CD14-positive monocyte (primary cell): ENCODE results near the gene LAMTOR1. TPM values are rescaled to one million over a fixed set of nuclear protein-coding genes. Genes with fewer than 3 reads are reported as not detected.
A peak's percentile ranks its signal among the peaks of the same experiment; 100 is the strongest.

Source experiments
- DNase-seq, 3 donors: peaks; one replicate each; pipeline ENCODE4 v3.0.0-alpha.2; 2011 to 2022
- H2AFZ ChIP-seq: 2 replicates; pipeline ENCODE4 v1.6.0; 2012; ENCODE audit warnings: mild to moderate bottlenecking, low read depth, low read length, inconsistent platforms; ENCODE audit not compliant: insufficient read depth, poor library complexity, severe bottlenecking
- H3K27ac ChIP-seq, 2 donors: 1 replicate in 1 of 2; 2 replicates in 1 of 2; pipeline ENCODE4 v1.5.1; 2012 to 2013; ENCODE audit warnings: low read length in 2 of 2, control low read depth in 1 of 2, inconsistent platforms in 1 of 2, low read depth in 1 of 2, mild to moderate bottlenecking in 1 of 2
- H3K27me3 ChIP-seq, 2 donors: one replicate each; pipeline versions ENCODE4 v1.6.0 to v1.6.1; 2011 to 2013; ENCODE audit warnings: low read length in 2 of 2; ENCODE audit not compliant: control insufficient read depth in 2 of 2, insufficient read depth in 2 of 2
- H3K36me3 ChIP-seq, 2 donors: replicated peaks in 1 of 2; 1 replicate in 1 of 2; 2 replicates in 1 of 2; pipeline versions ENCODE4 v1.5.1 to v1.6.1; 2012 to 2013; ENCODE audit warnings: low read length in 2 of 2, control low read depth in 1 of 2, inconsistent platforms in 1 of 2, mild to moderate bottlenecking in 1 of 2; ENCODE audit not compliant: insufficient read depth in 2 of 2, control insufficient read depth in 1 of 2
- H3K4me1 ChIP-seq, 2 donors: 1 replicate in 1 of 2; 2 replicates in 1 of 2; pipeline versions ENCODE4 v1.5.1 to v1.6.1; 2012 to 2013; ENCODE audit warnings: low read length in 2 of 2, control low read depth in 1 of 2, inconsistent platforms in 1 of 2, mild to moderate bottlenecking in 1 of 2, moderate library complexity in 1 of 2; ENCODE audit not compliant: insufficient read depth in 2 of 2, control insufficient read depth in 1 of 2
- H3K4me2 ChIP-seq: replicated peaks from 2 replicates; pipeline ENCODE3; 2012; ENCODE audit warnings: low read length, moderate library complexity, mild to moderate bottlenecking; ENCODE audit not compliant: poor library complexity, severe bottlenecking; ENCODE audit errors: extremely low read depth
- H3K4me3 ChIP-seq, 3 experiments: fragments of 200-600 bp in 1 of 3; sonication (generic) in 1 of 3; replicated peaks in 1 of 3; 1 replicate in 2 of 3; 2 replicates in 1 of 3; pipeline ENCODE4 v1.5.1; 2011 to 2013; ENCODE audit warnings: low read length in 3 of 3, mild to moderate bottlenecking in 3 of 3, control low read depth in 2 of 3, low read depth in 2 of 3, inconsistent platforms in 1 of 3, moderate library complexity in 1 of 3
- H3K79me2 ChIP-seq: 2 replicates; pipeline ENCODE4 v1.6.0; 2012; ENCODE audit warnings: mild to moderate bottlenecking, control low read depth, inconsistent platforms, low read length, moderate library complexity; ENCODE audit not compliant: insufficient read depth
- H3K9ac ChIP-seq: 2 replicates; pipeline ENCODE4 v1.6.0; 2017; ENCODE audit warnings: low read length, mild to moderate bottlenecking; ENCODE audit not compliant: insufficient read depth, poor library complexity, severe bottlenecking
- H3K9me3 ChIP-seq, 2 donors: replicated peaks in 1 of 2; 1 replicate in 1 of 2; 2 replicates in 1 of 2; pipeline versions ENCODE4 v1.5.1 to v1.6.1; 2012 to 2013; ENCODE audit warnings: low read length in 2 of 2, control low read depth in 1 of 2; ENCODE audit not compliant: control insufficient read depth in 1 of 2, insufficient read depth in 1 of 2
- H4K20me1 ChIP-seq: 2 replicates; pipeline ENCODE4 v1.6.0; 2012; ENCODE audit warnings: mild to moderate bottlenecking, low read length, control low read depth, moderate library complexity; ENCODE audit not compliant: insufficient read depth
- H3K27ac Mint-ChIP-seq, 7 donors: one replicate each; pipeline ENCODE4 v1.8.0; 2020; ENCODE audit warnings: mild to moderate bottlenecking in 7 of 7, mixed read lengths in 7 of 7, moderate library complexity in 6 of 7, inconsistent platforms in 2 of 7
- H3K27me3 Mint-ChIP-seq, 3 donors: one replicate each; pipeline ENCODE4 v1.8.0; 2021 to 2022; ENCODE audit warnings: low read depth in 3 of 3, mild to moderate bottlenecking in 3 of 3, mixed read lengths in 3 of 3, moderate library complexity in 3 of 3, inconsistent platforms in 1 of 3
- H3K36me3 Mint-ChIP-seq, 2 donors: one replicate each; pipeline ENCODE4 v1.8.0; 2020; ENCODE audit warnings: mixed read lengths in 2 of 2, inconsistent platforms in 1 of 2, mild to moderate bottlenecking in 1 of 2
- H3K4me1 Mint-ChIP-seq: one replicate; pipeline ENCODE4 v1.8.0; 2020; ENCODE audit warnings: mild to moderate bottlenecking, mixed read lengths
- H3K4me3 Mint-ChIP-seq, 2 donors: one replicate each; pipeline ENCODE4 v1.8.0; 2020; ENCODE audit warnings: mild to moderate bottlenecking in 2 of 2, mixed read lengths in 2 of 2, moderate library complexity in 1 of 2
- H3K9me3 Mint-ChIP-seq, 7 donors: one replicate each; pipeline ENCODE4 v1.8.0; 2020 to 2022; ENCODE audit warnings: mixed read lengths in 7 of 7, mild to moderate bottlenecking in 6 of 7, moderate library complexity in 6 of 7, inconsistent platforms in 2 of 7
- intact Hi-C, 2 donors: fragments of 100-400 bp; cut with micrococcal nuclease; formaldehyde crosslinking; loops; one replicate each; pipeline versions ENCODE4 v1.15.0 to v1.15.1; 2023
- polyA plus RNA-seq, 3 donors: library from polyadenylated mRNA; depleted of rRNA in 1 of 3; unstranded in 2 of 3; stranded (reverse) in 1 of 3; fragments of 300-500 nt in 2 of 3; fragments of >200 nt in 1 of 3; fragmentation: Illumina TruSeq in 2 of 3; gene quantifications; 1 replicate in 2 of 3; 2 replicates in 1 of 3; pipeline ENCODE4 v1.2.3, GENCODE V29; 2012 to 2021
- TF ChIP-seq, protein P1 (sequence below): fragments of 200-600 bp; IDR thresholded peaks from one replicate; pipeline ENCODE4 v1.8.0; 2022; ENCODE audit warnings: antibody characterized with exemption, mild to moderate bottlenecking

The LAMTOR1 gene
- polyA plus RNA-seq, 3 donors = 224 to 292 (median 256) TPM

- Mint-ChIP-seq H3K36me3 (peaks cover 13 to 31% of the 10 kb centered on the region in 2 donors), H3K4me3 (peak overlapping the region in 1 of 2 donors; percentile 17), H3K9me3 (no peaks in the 10 kb centered on the region), H3K27me3 (no peaks in the 10 kb centered on the region), H3K27ac (peak overlapping the region; percentile 57 to 99 (median 80)), H3K4me1 (peaks cover 56% of the 10 kb centered on the region)
- Histone ChIP-seq H2AFZ (no peak overlapping the region), H3K36me3 (peaks cover 9 to 37% of the 10 kb centered on the region in 2 donors), H3K27ac (peak overlapping the region in 1 of 2 donors; percentile 96), H3K4me3 (no peak overlapping the region), H3K9ac (no peak overlapping the region), H3K27me3 (no peaks in the 10 kb centered on the region), H3K4me1 (peaks cover 50 to 61% of the 10 kb centered on the region in 2 donors), H3K9me3 (no peaks in the 10 kb centered on the region), H3K4me2 (no peak overlapping the region), H3K79me2 (peaks cover 90% of the 10 kb centered on the region), H4K20me1 (no peaks in the 10 kb centered on the region)
- intact Hi-C loops = loop anchor here in 1 of 2 donors (5.0 kb wide), 1 partner anchor 35 kb away; no protein-coding TSS in a partner anchor
- TF ChIP-seq, protein P1, sequence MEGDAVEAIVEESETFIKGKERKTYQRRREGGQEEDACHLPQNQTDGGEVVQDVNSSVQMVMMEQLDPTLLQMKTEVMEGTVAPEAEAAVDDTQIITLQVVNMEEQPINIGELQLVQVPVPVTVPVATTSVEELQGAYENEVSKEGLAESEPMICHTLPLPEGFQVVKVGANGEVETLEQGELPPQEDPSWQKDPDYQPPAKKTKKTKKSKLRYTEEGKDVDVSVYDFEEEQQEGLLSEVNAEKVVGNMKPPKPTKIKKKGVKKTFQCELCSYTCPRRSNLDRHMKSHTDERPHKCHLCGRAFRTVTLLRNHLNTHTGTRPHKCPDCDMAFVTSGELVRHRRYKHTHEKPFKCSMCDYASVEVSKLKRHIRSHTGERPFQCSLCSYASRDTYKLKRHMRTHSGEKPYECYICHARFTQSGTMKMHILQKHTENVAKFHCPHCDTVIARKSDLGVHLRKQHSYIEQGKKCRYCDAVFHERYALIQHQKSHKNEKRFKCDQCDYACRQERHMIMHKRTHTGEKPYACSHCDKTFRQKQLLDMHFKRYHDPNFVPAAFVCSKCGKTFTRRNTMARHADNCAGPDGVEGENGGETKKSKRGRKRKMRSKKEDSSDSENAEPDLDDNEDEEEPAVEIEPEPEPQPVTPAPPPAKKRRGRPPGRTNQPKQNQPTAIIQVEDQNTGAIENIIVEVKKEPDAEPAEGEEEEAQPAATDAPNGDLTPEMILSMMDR = no peak
- DNase-seq = no peak
Observed at GRCh38 chr11:72067676-72068075, 35.4 kb downstream of the LAMTOR1 start.

GRCh38 chr11:72067266-72067665 lies 35.8 kb downstream of the LAMTOR1 start:
- peaks cover 90% of the 10 kb centered on the region for H3K79me2 ChIP-seq

More at GRCh38 chr11:72067266-72067665, 35.8 kb downstream of the LAMTOR1 start:
- H3K27me3 ChIP-seq = no peaks in the 10 kb centered on the region
- peaks cover 47 to 59% of the 10 kb centered on the region in 2 donors for H3K4me1 ChIP-seq
- H3K4me3 Mint-ChIP-seq = no peak overlapping the region
- H3K9me3 Mint-ChIP-seq = no peaks in the 10 kb centered on the region
- H3K4me2 ChIP-seq = no peak overlapping the region
- H3K27ac ChIP-seq = peak overlapping the region in 1 of 2 donors; percentile 96
- no peaks in the 10 kb centered on the region for H3K9me3 ChIP-seq
- no peaks in the 10 kb centered on the region for H3K27me3 Mint-ChIP-seq
- no peak overlapping the region for H3K4me3 ChIP-seq
- H3K36me3 Mint-ChIP-seq = peaks cover 13 to 35% of the 10 kb centered on the region in 2 donors
- DNase-seq = no peak
- H3K27ac Mint-ChIP-seq = peak overlapping the region in 4 of 7 donors; percentile 5 to 66 (median 18)
- H4K20me1 ChIP-seq = no peaks in the 10 kb centered on the region
- no peak overlapping the region for H2AFZ ChIP-seq
- TF ChIP-seq, protein P1 = no peak
- no peak overlapping the region for H3K9ac ChIP-seq
- intact Hi-C loops = loop anchor here in 1 of 2 donors (5.0 kb wide), 1 partner anchor 35 kb away; no protein-coding TSS in a partner anchor
- peaks cover 9 to 41% of the 10 kb centered on the region in 2 donors for H3K36me3 ChIP-seq
- H3K4me1 Mint-ChIP-seq = peaks cover 53% of the 10 kb centered on the region
